ENCODE measurements around the gene LRFN2. TPM values are rescaled to one million over a fixed set of nuclear protein-coding genes. Genes with fewer than 3 reads are reported as not detected.

The LRFN2 gene
- total RNA-seq, 4 donors from 2014 or later: 0.18 to 2.2 (median 0.34) TPM

DNA sequence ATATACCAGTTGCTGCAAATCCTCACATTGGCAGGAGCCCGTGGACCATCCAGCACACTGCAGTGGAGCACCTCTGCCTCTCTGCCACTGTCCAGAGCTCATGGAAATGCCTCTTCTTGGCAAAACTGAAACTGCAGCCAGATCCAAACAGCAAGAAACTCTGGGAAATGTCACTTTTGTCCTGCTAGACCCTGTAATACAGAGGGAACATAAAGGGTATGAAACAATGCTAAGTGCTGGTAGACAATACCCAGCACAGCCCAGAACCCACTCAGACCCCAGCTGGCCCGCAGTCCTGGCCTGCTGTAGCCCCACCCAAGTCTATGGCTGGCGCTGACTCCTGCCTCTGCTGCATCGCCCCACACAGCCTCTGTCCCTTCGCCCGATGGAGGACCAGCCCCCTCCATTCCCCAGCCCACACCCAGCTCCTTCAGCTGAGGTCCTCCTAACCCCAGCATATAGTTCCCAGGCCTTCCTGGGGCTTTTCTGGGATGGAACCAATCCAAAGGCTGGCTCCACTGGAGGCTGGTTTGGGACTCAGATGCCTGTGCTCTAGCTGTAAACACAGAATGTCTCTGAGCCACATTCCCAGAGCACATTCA, 242.5 kb downstream of the LRFN2 start:
- DNase-seq: no peak
- no peaks in the 10 kb centered on the region for H3K36me3 ChIP-seq
- H3K4me1 ChIP-seq: no peaks in the 10 kb centered on the region
- WGBS, 2 donors: 70 to 85% methylated on average over 6 of the region's 6 CpGs
- intact Hi-C loops (cut with DNase I): no loop called here
- H3K27me3 ChIP-seq: no peaks in the 10 kb centered on the region
- H3K4me3 ChIP-seq: no peak overlapping the region
- H3K9me3 ChIP-seq: no peaks in the 10 kb centered on the region
- H3K27ac ChIP-seq: no peak overlapping the region
- TF ChIP-seq, protein P1, sequence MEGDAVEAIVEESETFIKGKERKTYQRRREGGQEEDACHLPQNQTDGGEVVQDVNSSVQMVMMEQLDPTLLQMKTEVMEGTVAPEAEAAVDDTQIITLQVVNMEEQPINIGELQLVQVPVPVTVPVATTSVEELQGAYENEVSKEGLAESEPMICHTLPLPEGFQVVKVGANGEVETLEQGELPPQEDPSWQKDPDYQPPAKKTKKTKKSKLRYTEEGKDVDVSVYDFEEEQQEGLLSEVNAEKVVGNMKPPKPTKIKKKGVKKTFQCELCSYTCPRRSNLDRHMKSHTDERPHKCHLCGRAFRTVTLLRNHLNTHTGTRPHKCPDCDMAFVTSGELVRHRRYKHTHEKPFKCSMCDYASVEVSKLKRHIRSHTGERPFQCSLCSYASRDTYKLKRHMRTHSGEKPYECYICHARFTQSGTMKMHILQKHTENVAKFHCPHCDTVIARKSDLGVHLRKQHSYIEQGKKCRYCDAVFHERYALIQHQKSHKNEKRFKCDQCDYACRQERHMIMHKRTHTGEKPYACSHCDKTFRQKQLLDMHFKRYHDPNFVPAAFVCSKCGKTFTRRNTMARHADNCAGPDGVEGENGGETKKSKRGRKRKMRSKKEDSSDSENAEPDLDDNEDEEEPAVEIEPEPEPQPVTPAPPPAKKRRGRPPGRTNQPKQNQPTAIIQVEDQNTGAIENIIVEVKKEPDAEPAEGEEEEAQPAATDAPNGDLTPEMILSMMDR (IDR thresholded peaks at IDR 0.05): no peak
- TF ChIP-seq POLR2A (IDR thresholded peaks at IDR 0.05): no peak

DNA sequence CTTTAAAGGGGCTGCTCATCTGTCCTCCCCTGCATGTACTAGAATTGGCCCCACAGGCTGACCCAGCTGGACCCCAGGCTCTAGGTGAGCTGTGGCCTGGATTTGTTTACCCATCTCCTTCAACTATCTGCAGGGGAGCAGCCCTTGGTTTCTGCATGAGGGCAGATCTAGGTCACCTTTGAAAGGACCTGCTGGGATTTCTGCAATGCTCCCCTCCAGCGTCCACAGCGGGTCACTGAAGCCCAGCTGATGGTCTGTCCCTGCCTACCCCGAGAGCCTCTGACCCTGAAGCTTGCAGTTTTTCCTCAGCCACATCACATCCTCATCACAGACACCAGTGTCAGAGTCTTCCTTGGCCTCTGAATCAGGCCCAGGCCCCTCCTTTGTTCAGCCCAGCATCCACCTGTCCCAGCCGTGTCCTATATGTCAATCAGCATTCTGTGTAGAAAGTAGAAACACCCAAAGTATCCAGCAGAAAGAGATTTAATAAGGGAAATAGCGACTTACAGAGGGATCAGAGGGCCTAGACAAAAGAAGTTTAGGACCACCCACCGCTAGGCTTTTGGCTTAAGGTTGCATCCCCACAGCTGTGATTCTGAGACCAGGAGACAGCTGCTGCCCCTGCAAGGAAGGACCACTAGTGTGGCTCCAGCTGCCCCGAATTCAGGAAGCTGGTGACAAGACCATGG, 243.1 kb downstream of the LRFN2 start:
- intact Hi-C loops (cut with DNase I): no loop called here
- Histone ChIP-seq H3K36me3 (no peaks in the 10 kb centered on the region), H3K4me3 (no peak overlapping the region), H3K27ac (no peak overlapping the region), H3K9me3 (no peaks in the 10 kb centered on the region), H3K4me1 (no peaks in the 10 kb centered on the region), H3K27me3 (no peaks in the 10 kb centered on the region)
- no peak for DNase-seq
- WGBS, 2 donors: 71 to 85% methylated on average over 3 to 7 of the region's 7 CpGs
- TF ChIP-seq POLR2A (IDR thresholded peaks at IDR 0.05): no peak
- TF ChIP-seq, protein P1 (IDR thresholded peaks at IDR 0.05): no peak

DNA sequence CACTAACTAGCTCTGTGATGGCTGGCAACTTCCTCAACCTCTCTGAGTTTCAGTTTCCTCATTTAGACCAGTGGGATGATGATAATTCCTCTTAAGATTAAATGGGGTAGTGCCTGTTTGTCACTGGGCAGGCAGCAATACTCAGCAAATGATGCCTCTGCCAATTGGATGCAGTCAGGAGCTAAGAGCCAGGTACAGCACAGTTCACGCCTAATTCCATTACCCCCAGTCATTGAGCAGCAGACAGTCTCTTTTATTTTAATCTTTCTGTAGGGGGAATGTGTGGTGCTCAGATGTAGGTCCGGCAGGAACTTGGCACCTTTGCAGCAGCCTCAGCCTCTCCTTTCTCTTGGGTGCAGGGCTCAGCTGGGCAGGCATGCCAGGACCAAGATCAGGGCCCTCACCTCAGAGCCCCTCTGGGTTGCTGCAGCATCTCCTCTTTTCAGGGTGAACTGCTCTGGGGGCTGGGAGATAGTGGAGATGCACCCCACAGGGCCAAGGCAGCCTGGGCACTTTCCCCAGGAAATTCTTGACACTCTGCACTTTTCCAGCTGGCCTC, 243.8 kb downstream of the LRFN2 start:
- Histone ChIP-seq H3K27me3 (peaks cover 0 to 4% (median 0%) of the 10 kb centered on the region in 4 donors), H3K4me3 (no peak overlapping the region), H3K36me3 (no peaks in the 10 kb centered on the region), H3K9me3 (no peaks in the 10 kb centered on the region), H3K27ac (no peak overlapping the region), H3K4me1 (no peaks in the 10 kb centered on the region)
- intact Hi-C loops (cut with DNase I): no loop called here
- no peak for TF ChIP-seq POLR2A (IDR thresholded peaks at IDR 0.05)
- TF ChIP-seq, protein P1 (IDR thresholded peaks at IDR 0.05): no peak
- DNase-seq: no peak
- 48 to 67% methylated on average over 1 to 2 of the region's 2 CpGs for WGBS, 2 donors

DNA sequence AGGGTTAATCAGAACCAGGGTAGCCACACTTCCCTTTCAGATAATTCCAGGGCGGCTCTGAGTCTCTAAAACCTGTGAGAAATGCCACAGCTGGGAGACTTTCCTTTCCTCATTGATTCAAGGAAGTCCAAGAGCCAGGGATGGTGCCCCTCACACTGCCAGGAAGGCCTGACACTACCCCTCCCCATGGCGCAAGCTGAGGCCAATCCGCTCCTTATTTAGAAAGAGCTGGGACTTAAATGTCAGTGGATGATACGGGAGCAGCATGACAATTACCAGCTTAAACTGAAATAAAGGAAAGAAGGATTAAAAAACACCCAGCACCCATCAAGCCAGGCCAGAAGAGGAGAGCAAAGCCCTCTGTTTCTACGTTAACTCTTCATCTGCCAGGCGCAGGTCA, 244.4 kb downstream of the LRFN2 start:
- no peak for DNase-seq
- intact Hi-C loops (cut with DNase I): no loop called here
- H3K4me1 ChIP-seq: no peaks in the 10 kb centered on the region
- H3K27ac ChIP-seq: no peak overlapping the region
- H3K4me3 ChIP-seq: no peak overlapping the region
- WGBS, 2 donors: 55 to 72% methylated on average over 4 to 6 of the region's 6 CpGs
- peaks cover 0 to 6% (median 0%) of the 10 kb centered on the region in 4 donors for H3K27me3 ChIP-seq
- H3K36me3 ChIP-seq: no peaks in the 10 kb centered on the region
- TF ChIP-seq, protein P1 (IDR thresholded peaks at IDR 0.05): no peak
- no peak for TF ChIP-seq POLR2A (IDR thresholded peaks at IDR 0.05)
- H3K9me3 ChIP-seq: no peaks in the 10 kb centered on the region

DNA sequence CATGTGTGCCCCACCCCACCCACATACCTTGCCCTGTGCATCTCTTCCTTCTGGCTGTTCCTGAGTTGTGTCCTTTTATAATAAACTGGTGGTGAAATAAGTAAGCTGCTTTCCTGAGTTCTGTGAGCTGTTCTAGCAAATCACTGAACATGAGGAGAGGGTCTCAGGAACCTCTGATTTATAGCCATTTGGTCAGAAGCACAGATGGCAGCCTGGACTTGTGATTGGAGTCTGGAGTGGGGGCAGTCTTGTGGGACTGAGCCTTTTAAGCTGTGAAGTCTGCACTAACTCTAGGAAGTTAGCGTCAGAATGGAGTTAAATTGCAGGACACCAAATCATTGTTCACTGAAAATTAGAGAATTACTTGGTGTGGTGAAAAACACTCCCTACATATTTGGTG, 245.4 kb downstream of the LRFN2 start:
- no peak for DNase-seq
- no peak overlapping the region for H3K27ac ChIP-seq
- no peaks in the 10 kb centered on the region for H3K4me1 ChIP-seq
- H3K4me3 ChIP-seq: no peak overlapping the region
- intact Hi-C loops (cut with DNase I): no loop called here
- H3K27me3 ChIP-seq: peaks cover 0 to 9% (median 0%) of the 10 kb centered on the region in 4 donors
- whole genome bisulfite sequencing, 2 donors: 67 to 92% methylated on average over 1 of the region's 1 CpG
- H3K36me3 ChIP-seq: no peaks in the 10 kb centered on the region
- H3K9me3 ChIP-seq: no peaks in the 10 kb centered on the region
- TF ChIP-seq, protein P1 (IDR thresholded peaks at IDR 0.05): no peak
